ENCODE results near the gene CIRBP. TPM values are rescaled to one million over a fixed set of nuclear protein-coding genes. Genes with fewer than 3 reads are reported as not detected.

The CIRBP gene
- total RNA-seq, 3 donors from 2014 or later: 281 to 507 (median 300) TPM

DNA sequence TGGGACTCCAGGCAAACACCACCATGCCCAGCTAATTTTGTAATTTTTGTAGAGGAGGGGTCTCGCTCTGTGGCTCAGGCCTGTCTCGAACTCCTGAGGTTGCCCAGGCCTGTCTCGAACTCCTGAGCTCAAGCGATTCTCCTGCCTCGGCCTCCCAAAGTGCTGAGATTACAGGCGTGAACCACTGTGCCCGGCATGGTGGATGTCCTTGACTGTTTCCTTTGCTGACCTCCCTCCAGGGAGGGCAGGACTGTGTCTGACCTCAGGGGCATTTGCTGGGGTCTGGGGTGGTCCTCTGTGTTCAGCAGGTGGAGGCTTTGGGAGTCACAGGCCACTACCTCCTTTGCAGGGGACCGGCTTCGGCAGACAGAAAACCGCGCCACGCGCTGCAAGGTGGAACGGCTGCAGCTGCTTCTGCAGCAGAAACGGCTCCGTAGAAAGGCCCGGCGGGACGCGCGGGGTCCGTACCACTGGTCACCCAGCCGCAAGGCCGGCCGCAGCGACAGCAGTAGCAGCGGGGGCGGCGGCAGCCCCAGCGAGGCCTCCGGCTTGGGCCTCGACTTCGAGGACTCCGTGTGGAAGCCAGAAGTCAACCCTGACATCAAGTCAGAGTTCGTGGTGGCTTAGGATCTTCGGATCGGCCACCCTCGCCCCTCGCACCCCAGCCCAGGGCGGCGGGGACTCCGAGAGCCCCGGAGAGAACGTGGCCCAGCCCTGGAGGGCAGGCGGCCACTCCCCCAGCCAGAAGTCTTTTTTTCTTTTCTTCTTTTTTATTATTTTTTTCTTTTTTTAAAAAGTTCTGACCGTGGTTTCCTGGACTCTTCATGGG lies 12.3 kb upstream of the CIRBP start:
- DNase-seq (no peak), ATAC-seq (no peak)
- H3K4me1 ChIP-seq (ENCODE audit: low read depth): peaks cover 77% of the 10 kb centered on the region
- intact Hi-C loops (cut with DNase I, micrococcal nuclease): no loop called here
- peaks cover 9% of the 10 kb centered on the region for H3K36me3 ChIP-seq (ENCODE audit: low read depth)
- TF ChIP-seq CTCF (IDR thresholded peaks at IDR 0.05): no peak
- H3K9me3 ChIP-seq: no peaks in the 10 kb centered on the region
- H3K4me3 ChIP-seq: no peak overlapping the region

GRCh38 chr19:1257475-1258162 lies 11.5 kb upstream of the CIRBP start:
- Histone ChIP-seq H3K4me1 (ENCODE audit: low read depth) (peaks cover 77% of the 10 kb centered on the region), H3K36me3 (ENCODE audit: low read depth) (peaks cover 9% of the 10 kb centered on the region), H3K9me3 (no peaks in the 10 kb centered on the region), H3K4me3 (no peak overlapping the region)
- no peak for TF ChIP-seq CTCF (IDR thresholded peaks at IDR 0.05)
- ATAC-seq (no peak), DNase-seq (peak in 1 of 3 donors; percentile 28)
- intact Hi-C loops (cut with DNase I, micrococcal nuclease): no loop called here

GRCh38 chr19:1258163-1258492 lies 11.0 kb upstream of the CIRBP start:
- intact Hi-C loops (cut with DNase I, micrococcal nuclease): no loop called here
- Histone ChIP-seq H3K9me3 (no peaks in the 10 kb centered on the region), H3K4me3 (no peak overlapping the region), H3K4me1 (ENCODE audit: low read depth) (peaks cover 75% of the 10 kb centered on the region), H3K36me3 (ENCODE audit: low read depth) (peaks cover 9% of the 10 kb centered on the region)
- DNase-seq: peak in 1 of 3 donors; percentile 44
- no peak for TF ChIP-seq CTCF (IDR thresholded peaks at IDR 0.05)
- no peak for ATAC-seq

DNA sequence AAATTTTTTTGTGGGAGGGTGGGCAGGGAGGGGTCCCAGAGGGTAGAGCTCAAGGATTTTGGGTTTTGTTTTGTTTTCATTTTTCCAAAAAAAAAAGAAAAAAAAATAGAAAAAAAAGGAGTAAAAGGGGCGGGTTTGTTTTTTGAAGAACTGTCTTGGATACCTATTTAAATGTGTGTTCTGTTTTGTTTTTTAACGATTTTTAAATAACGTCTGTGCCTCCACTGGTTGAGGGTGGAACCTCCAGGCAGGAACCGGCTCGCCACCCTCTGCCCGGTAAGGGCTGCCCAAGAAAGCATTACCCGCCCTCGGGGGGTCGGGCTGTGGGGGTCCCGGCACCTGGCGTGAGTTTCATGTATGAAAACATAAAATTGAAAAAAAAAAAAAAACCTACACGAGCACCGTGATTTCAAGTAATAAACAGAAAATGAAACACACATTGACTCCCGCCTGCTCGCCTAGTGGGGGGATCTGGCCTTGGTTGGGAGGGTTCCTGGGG lies 10.4 kb upstream of the CIRBP start:
- DNase-seq (no peak), ATAC-seq (no peak)
- peaks cover 70% of the 10 kb centered on the region for H3K4me1 ChIP-seq (ENCODE audit: low read depth)

More for the DNA sequence above, 10.4 kb upstream of the CIRBP start:
- no peak overlapping the region for H3K4me3 ChIP-seq
- peaks cover 9% of the 10 kb centered on the region for H3K36me3 ChIP-seq (ENCODE audit: low read depth)
- intact Hi-C loops (cut with DNase I, micrococcal nuclease): no loop called here
- no peaks in the 10 kb centered on the region for H3K9me3 ChIP-seq
- no peak for TF ChIP-seq CTCF (IDR thresholded peaks at IDR 0.05)
